H9 (cell line): Measurements from ENCODE around the gene CCNY. TPM values are rescaled to one million over a fixed set of nuclear protein-coding genes. Genes with fewer than 3 reads are reported as not detected.

Experiments
- DNase-seq: peaks from one replicate; pipeline ENCODE4 v3.0.0-alpha.2; 2017
- H2AFZ ChIP-seq: one replicate; pipeline ENCODE4 v1.6.1; 2013; ENCODE audit warnings: mild to moderate bottlenecking, low read length, control low read depth, moderate library complexity
- H2AK5ac ChIP-seq: 2 replicates; pipeline ENCODE4 v1.6.1; 2013; ENCODE audit warnings: low read length, control low read depth, mixed read lengths; ENCODE audit not compliant: insufficient read length
- H2BK120ac ChIP-seq: one replicate; pipeline ENCODE4 v1.6.1; 2013; ENCODE audit warnings: low read depth, mild to moderate bottlenecking, low read length, control low read depth, inconsistent platforms; ENCODE audit not compliant: poor library complexity, severe bottlenecking
- H2BK12ac ChIP-seq: 2 replicates; pipeline ENCODE4 v1.6.1; 2013; ENCODE audit warnings: low read length, control low read depth, mixed read lengths, low read depth; ENCODE audit not compliant: insufficient read length
- H2BK15ac ChIP-seq: 2 replicates; pipeline ENCODE4 v1.6.1; 2013; ENCODE audit warnings: low read depth, low read length, control low read depth
- H2BK20ac ChIP-seq: one replicate; pipeline ENCODE4 v1.6.1; 2013; ENCODE audit warnings: low read depth, mild to moderate bottlenecking, low read length, control low read depth, inconsistent platforms; ENCODE audit not compliant: poor library complexity, severe bottlenecking
- H2BK5ac ChIP-seq: 2 replicates; pipeline ENCODE4 v1.6.1; 2013; ENCODE audit warnings: low read length, control low read depth, mixed read lengths; ENCODE audit not compliant: insufficient read length
- H3K14ac ChIP-seq: 2 replicates; pipeline ENCODE4 v1.6.1; 2013; ENCODE audit warnings: low read length, control low read depth; ENCODE audit not compliant: insufficient read depth
- H3K18ac ChIP-seq: 2 replicates; pipeline ENCODE4 v1.6.1; 2013; ENCODE audit warnings: low read depth, mild to moderate bottlenecking, mixed read lengths, low read length, control low read depth; ENCODE audit not compliant: insufficient read length
- H3K23ac ChIP-seq: 2 replicates; pipeline ENCODE4 v1.6.1; 2013; ENCODE audit warnings: low read length, control low read depth, mixed read lengths, low read depth; ENCODE audit not compliant: insufficient read length
- H3K23me2 ChIP-seq: 2 replicates; pipeline ENCODE4 v1.6.1; 2013; ENCODE audit warnings: low read depth, mild to moderate bottlenecking, mixed read lengths, low read length, control low read depth; ENCODE audit not compliant: insufficient read length, poor library complexity, severe bottlenecking
- H3K27ac ChIP-seq: 2 replicates; pipeline ENCODE4 v1.5.1; 2013; ENCODE audit warnings: low read length, control low read depth, mixed read lengths, low read depth; ENCODE audit not compliant: insufficient read length
- H3K27me3 ChIP-seq: 2 replicates; pipeline ENCODE4 v1.6.1; 2013; ENCODE audit warnings: low read length, control low read depth, inconsistent platforms; ENCODE audit not compliant: insufficient read depth
- H3K4ac ChIP-seq: 2 replicates; pipeline ENCODE4 v1.6.1; 2013; ENCODE audit warnings: low read depth, mild to moderate bottlenecking, control low read depth, inconsistent platforms, low read length, moderate library complexity
- H3K4me1 ChIP-seq: 2 replicates; pipeline ENCODE4 v1.6.1; 2013; ENCODE audit warnings: low read length, control low read depth, inconsistent platforms; ENCODE audit not compliant: insufficient read depth
- H3K4me2 ChIP-seq: 2 replicates; pipeline ENCODE4 v1.6.1; 2013; ENCODE audit warnings: low read length, control low read depth, mixed read lengths; ENCODE audit not compliant: insufficient read length, insufficient read depth
- H3K56ac ChIP-seq: 2 replicates; pipeline ENCODE4 v1.6.1; 2013; ENCODE audit warnings: low read depth, mild to moderate bottlenecking, mixed read lengths, low read length, control low read depth; ENCODE audit not compliant: insufficient read length
- H3K79me1 ChIP-seq: 2 replicates; pipeline ENCODE4 v1.6.1; 2013; ENCODE audit warnings: low read depth, mild to moderate bottlenecking, moderate library complexity, low read length, control low read depth, inconsistent platforms; ENCODE audit not compliant: insufficient read depth, poor library complexity, severe bottlenecking
- H3K79me2 ChIP-seq: 2 replicates; pipeline ENCODE4 v1.6.1; 2013; ENCODE audit warnings: low read length, control low read depth, inconsistent platforms; ENCODE audit not compliant: insufficient read depth
- H3K9ac ChIP-seq: 2 replicates; pipeline ENCODE4 v1.6.1; 2013; ENCODE audit warnings: low read length, control low read depth, mixed read lengths; ENCODE audit not compliant: insufficient read length; ENCODE audit errors: extremely low read depth
- H3K9me3 ChIP-seq: one replicate; pipeline ENCODE4 v1.6.1; 2013; ENCODE audit warnings: low read depth, low read length, inconsistent platforms; ENCODE audit not compliant: control insufficient read depth
- H3T11ph ChIP-seq: one replicate; pipeline ENCODE4 v1.6.1; 2013; ENCODE audit warnings: mild to moderate bottlenecking, low read length, control low read depth, inconsistent platforms
- H4K20me1 ChIP-seq: one replicate; pipeline ENCODE4 v1.6.1; 2013; ENCODE audit not compliant: control insufficient read depth, insufficient read length, insufficient read depth
- H4K5ac ChIP-seq: 2 replicates; pipeline ENCODE4 v1.6.1; 2013; ENCODE audit warnings: low read depth, mild to moderate bottlenecking, mixed read lengths, low read length, control low read depth; ENCODE audit not compliant: insufficient read length
- H4K8ac ChIP-seq: replicated peaks from 2 replicates; pipeline ENCODE4 v1.6.1; 2013; ENCODE audit warnings: low read length, control low read depth, mixed read lengths, low read depth; ENCODE audit not compliant: insufficient read length
- H4K91ac ChIP-seq: 2 replicates; pipeline ENCODE4 v1.6.1; 2013; ENCODE audit warnings: low read depth, mild to moderate bottlenecking, moderate library complexity, mixed read lengths, low read length, control low read depth; ENCODE audit not compliant: insufficient read length
- H3K27ac Mint-ChIP-seq, 3 experiments: 2 replicates in 2 of 3; 3 replicates in 1 of 3; pipeline ENCODE4 v1.8.0; 2020 to 2021; ENCODE audit warnings: mixed read lengths in 3 of 3, mild to moderate bottlenecking in 1 of 3, moderate library complexity in 1 of 3
- H3K27me3 Mint-ChIP-seq: 2 replicates; pipeline ENCODE4 v1.8.0; 2021; ENCODE audit warnings: low read depth, mild to moderate bottlenecking, moderate library complexity, mixed read lengths
- H3K36me3 Mint-ChIP-seq, 3 experiments: 2 replicates in 2 of 3; 3 replicates in 1 of 3; pipeline ENCODE4 v1.8.0; 2020 to 2021; ENCODE audit warnings: low read depth in 3 of 3, mixed read lengths in 3 of 3; ENCODE audit not compliant: insufficient read depth in 1 of 3
- H3K4me1 Mint-ChIP-seq, 2 experiments: 2 replicates each; pipeline ENCODE4 v1.8.0; 2020; ENCODE audit warnings: mixed read lengths in 2 of 2
- H3K4me3 Mint-ChIP-seq, 2 experiments: 2 replicates in 1 of 2; 3 replicates in 1 of 2; pipeline ENCODE4 v1.8.0; 2020 to 2021; ENCODE audit warnings: mild to moderate bottlenecking in 2 of 2, mixed read lengths in 2 of 2, moderate library complexity in 1 of 2
- H3K9me3 Mint-ChIP-seq, 2 experiments: 2 replicates in 1 of 2; 3 replicates in 1 of 2; pipeline ENCODE4 v1.8.0; 2020; ENCODE audit warnings: mild to moderate bottlenecking in 2 of 2, mixed read lengths in 2 of 2, moderate library complexity in 1 of 2
- CTCF ChIP-seq: fragments of 200-600 bp; sonication (generic); conservative IDR thresholded peaks from 3 replicates; pipeline ENCODE4 v1.8.0; 2021; ENCODE audit warnings: antibody characterized with exemption, mild to moderate bottlenecking
- WGBS: extraction: QIAGEN DNeasy Blood & Tissue Kit; methylation state at CpG from one replicate; pipeline ENCODE4 v1.1.7; 2013; ENCODE audit warnings: missing lambda C conversion rate, low lambda C conversion rate, mixed read lengths; ENCODE audit not compliant: insufficient read length; ENCODE audit errors: extremely low coverage; 5-methylcytosine and 5-hydroxymethylcytosine counted together
- total RNA-seq: library from RNA; stranded (reverse); gene quantifications from 2 replicates; pipeline ENCODE4 v1.2.1, GENCODE V29; 2021

CCNY gene
- total RNA-seq, 1 experiment from 2014 or later = 62.1 TPM

GRCh38 chr10:35428521-35428920 is 92.2 kb downstream of the CCNY start:
- no peaks in the 10 kb centered on the region for H3K36me3 Mint-ChIP-seq
- Histone ChIP-seq H3K79me2 (no peaks in the 10 kb centered on the region; the same call in 1 of the 2 replicates), H2BK15ac (no peak overlapping the region), H2BK12ac (no peak overlapping the region), H2BK120ac (no peak overlapping the region), H3K79me1 (peaks cover under 1% of the 10 kb centered on the region), H3K4me1 (peaks cover 5% of the 10 kb centered on the region), H3K27ac (no peak overlapping the region), H4K5ac (no peak overlapping the region), H3K56ac (no peak overlapping the region), H3T11ph (no peak overlapping the region), H3K9ac (no peak overlapping the region), H3K23ac (no peak overlapping the region), H3K23me2 (no peaks in the 10 kb centered on the region), H3K14ac (no peak overlapping the region), H4K8ac (no peak overlapping the region), H3K9me3 (no peaks in the 10 kb centered on the region), H3K4ac (no peak overlapping the region), H4K91ac (no peak overlapping the region), H3K27me3 (no peaks in the 10 kb centered on the region), H3K18ac (no peak overlapping the region), H3K4me2 (no peak overlapping the region), H2AFZ (no peak overlapping the region), H4K20me1 (peaks cover 2% of the 10 kb centered on the region), H2BK5ac (no peak overlapping the region), H2BK20ac (no peak overlapping the region), H2AK5ac (no peak overlapping the region)
- no peaks in the 10 kb centered on the region; a peak in 1 of 5 replicates for H3K9me3 Mint-ChIP-seq
- no peak overlapping the region for H3K4me3 Mint-ChIP-seq
- H3K4me1 Mint-ChIP-seq = peaks cover 36 to 45% of the 10 kb centered on the region in 2 experiments
- no peaks in the 10 kb centered on the region for H3K27me3 Mint-ChIP-seq
- 0 out of 7 replicates have a peak overlapping the region, but pooled peaks of 1 of the 3 experiments have one; percentile 34 for H3K27ac Mint-ChIP-seq
- whole genome bisulfite sequencing = no CpG with 5 or more reads among the region's 1 CpG
- no peak for TF ChIP-seq CTCF
- DNase-seq = no peak
